Breast epithelium (tissue), 3 donors: Measurements from ENCODE around the gene APBB2.

Source experiments
- CTCF ChIP-seq, 3 donors: fragments of 450-650 bp; IDR thresholded peaks; one replicate each; pipeline ENCODE4 v1.5.1; 2016 to 2017; ENCODE audit warnings: antibody characterized with exemption in 3 of 3, mild to moderate bottlenecking in 3 of 3, moderate library complexity in 3 of 3
- POLR2A ChIP-seq: fragments of 450-650 bp; IDR thresholded peaks from one replicate; pipeline ENCODE4 v1.6.1; 2016; ENCODE audit warnings: antibody characterized with exemption, mild to moderate bottlenecking, moderate library complexity
- POLR2AphosphoS5 ChIP-seq, 3 donors: sonication (generic); formaldehyde crosslinking; IDR thresholded peaks; one replicate each; pipeline ENCODE4 v1.6.1; 2017; ENCODE audit warnings: antibody characterized with exemption in 3 of 3

- no peak for TF ChIP-seq POLR2AphosphoS5 (IDR thresholded peaks at IDR 0.05)
- TF ChIP-seq POLR2A: no peak
- TF ChIP-seq CTCF (IDR thresholded peaks at IDR 0.05): no peak
Observed at GRCh38 chr4:41214825-41215146, 444 bp upstream of the APBB2 start.
